HG03565 (cell line): ENCODE data around the gene RSPH3.
"Not testable (repeated sequence)": the region's sequence is repeated elsewhere in the genome, so short reads cannot be mapped to it uniquely, and the experiment has no call there.

Experiments
- ATAC-seq: cut with Tn5 transposase; IDR thresholded peaks from one replicate; pipeline ENCODE4 v1.9.1; 2021; ENCODE audit warnings: mild to moderate bottlenecking, moderate library complexity; ENCODE audit not compliant: unreplicated experiment

Gene RSPH3

DNA sequence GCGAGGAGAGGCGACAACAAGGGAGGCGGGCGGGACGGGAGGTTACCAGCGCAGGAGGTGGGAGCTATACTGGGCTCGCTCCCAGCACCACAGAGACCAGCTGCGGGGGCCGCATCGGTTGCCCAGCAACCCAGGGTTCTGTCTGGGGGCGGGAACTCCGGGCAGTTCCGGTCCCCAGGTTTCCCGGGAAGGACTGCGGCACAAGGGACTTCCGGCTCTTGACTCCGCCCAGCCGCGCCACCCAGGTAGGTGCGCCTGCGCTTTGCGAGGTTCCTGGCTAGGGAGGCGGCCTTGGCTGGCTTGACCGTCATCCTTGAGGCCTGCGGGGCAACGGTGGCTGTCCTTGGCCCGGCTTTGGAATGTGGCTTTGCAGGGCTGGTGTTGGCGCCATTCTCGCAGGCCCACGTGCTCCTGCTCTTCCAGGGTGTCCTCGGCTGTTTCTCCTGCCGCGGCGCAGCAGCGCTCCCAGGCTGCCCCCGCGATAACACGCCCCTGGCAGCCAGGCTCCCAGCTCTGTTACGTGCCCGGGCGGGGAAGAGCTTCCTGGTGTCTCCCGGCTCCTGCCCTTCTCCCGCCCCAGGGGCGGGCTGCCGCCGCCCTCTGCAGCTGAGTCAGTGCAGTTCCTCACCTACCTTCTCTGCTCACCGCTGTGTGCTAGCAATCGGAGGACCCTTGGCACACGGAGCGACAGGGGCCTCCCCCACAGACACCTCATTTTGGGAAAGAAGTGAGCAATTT lies at the start of gene RSPH3:
TSS of gene RSPH3 (minus strand) at position 537 of the 738 bp plus-strand sequence. CDS start 652 bp downstream, outside the sequence.
- ATAC-seq, result peak; percentile 88

- ATAC-seq, result no peak
Observed at GRCh38 chr6:159047891-159048685, 48.1 kb upstream of the RSPH3 start.

DNA sequence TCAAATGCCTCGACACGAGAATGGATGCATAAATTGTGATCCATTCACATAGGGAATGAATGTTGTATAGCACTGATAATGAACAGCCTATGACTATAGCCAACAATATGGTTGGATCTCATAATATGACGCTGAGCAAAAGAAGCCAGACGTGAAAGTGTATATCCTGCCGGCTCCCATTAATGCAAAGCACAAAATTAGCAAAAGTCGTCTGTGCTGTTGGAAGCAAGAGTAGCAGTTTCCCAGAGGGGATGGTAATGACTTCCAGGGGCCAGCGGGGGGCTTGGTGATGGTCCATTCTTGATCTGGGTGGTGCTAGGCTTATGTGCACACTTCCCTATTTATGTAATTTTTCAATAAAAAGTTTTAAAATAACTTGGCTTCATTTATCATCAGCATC lies 45.8 kb upstream of the RSPH3 start:
- no peak for ATAC-seq

GRCh38 chr6:159044899-159045727 lies 45.1 kb upstream of the RSPH3 start, which contains the start of gene TAGAP:
TAGAP (minus strand) TSS chr6:159044991; CDS start chr6:159044146, 845 bp downstream.
- peak; percentile 81 for ATAC-seq

GRCh38 chr6:159043947-159044346 lies 43.9 kb upstream of the RSPH3 start:
- no peak for ATAC-seq

GRCh38 chr6:159043251-159043650 lies 43.2 kb upstream of the RSPH3 start:
- no peak for ATAC-seq

GRCh38 chr6:159042826-159043181 lies 42.8 kb upstream of the RSPH3 start:
- ATAC-seq, result no peak

DNA sequence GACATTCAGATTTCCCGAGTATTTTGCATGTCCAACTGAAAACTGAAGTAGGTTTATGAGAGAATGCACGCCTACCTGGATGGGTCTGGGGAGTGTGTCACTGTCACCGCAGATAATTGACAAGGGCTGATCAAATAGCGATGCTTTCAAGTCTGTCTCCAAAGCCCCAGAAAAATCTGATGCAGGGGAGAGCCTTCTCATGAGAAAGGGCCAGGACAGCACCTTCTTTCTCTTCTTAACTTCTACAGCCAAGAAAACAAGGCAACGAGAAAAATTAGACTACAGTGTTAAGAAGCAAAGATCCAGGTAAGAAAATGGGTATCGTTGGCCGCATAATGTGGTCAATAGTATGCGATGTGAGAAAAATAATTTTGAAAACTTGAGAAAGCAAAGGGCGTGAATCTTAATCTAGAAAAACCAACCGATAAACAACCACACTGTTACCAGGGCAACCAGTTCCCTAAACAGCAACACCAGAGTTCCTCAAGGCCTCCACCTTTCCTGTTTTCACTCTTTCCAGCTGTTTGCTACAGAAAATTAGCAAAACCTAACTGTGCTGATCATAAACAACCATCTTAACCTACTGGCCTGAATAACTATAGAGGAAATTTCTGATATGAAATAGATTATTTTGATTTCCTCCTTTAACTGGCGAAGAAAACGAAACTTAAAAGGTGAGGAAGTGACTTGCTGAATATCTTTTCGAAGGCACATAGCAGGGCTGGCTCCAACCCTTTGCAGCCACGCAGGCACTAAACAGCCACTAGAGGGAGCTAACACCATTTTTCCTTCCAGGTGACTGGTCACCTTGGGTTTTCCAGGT lies 42.2 kb upstream of the RSPH3 start:
- peak; percentile 28 for ATAC-seq

- ATAC-seq, result no peak
Observed at GRCh38 chr6:159041181-159041580, 41.2 kb upstream of the RSPH3 start.

- ATAC-seq, result no peak
Observed at GRCh38 chr6:159039885-159040258, 39.9 kb upstream of the RSPH3 start.

- peak; percentile 79 for ATAC-seq
Observed at GRCh38 chr6:159038914-159039884, 39.2 kb upstream of the RSPH3 start.

- ATAC-seq, result not testable (repeated sequence)
Observed at GRCh38 chr6:159038318-159038717, 38.3 kb upstream of the RSPH3 start.

DNA sequence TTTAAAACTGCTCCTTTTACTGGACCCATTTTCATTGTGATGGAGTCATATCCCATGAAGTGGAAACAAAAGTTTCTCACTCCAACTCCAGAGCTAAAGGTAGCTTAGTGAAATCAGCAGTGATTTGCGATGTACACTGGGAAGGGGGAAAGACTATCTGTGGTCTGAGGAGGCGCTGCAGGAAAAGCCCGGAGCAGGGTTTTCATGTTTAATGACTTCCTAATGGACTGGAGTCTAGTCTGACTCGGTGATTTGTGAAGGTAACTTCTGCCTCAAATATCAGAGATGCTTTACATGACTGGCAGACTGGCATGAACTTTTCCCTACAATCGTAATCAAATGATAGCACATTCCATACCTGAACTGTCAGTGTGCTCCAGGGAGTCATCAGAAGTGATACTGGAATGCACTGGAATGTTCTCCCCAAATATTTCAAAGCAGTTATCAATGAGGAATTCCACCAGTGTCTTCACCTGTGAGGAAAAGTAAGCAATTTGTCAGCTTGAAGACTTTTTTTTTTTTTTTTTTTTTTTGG lies 37.8 kb upstream of the RSPH3 start:
- ATAC-seq, result no peak

DNA sequence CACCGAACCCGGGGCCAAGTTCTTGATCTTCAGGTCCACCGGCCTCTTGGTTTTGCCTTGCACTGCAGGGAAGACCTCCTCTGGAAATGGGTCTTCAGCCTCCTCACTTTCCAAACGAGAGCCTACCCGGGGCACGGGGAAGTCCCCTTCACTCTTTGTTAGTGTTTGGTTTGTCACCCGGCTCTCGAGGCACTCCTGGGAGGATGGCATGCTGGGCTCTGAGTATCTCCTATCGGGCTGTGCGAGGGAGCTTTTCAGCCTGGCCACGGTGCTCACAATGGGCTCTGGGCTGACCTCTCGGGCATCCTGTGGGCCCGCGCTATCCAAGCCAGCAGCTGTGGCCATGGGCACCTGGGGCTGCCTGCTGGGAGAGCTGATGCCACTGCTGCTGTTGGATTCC lies 36.7 kb upstream of the RSPH3 start:
- ATAC-seq, result no peak

DNA sequence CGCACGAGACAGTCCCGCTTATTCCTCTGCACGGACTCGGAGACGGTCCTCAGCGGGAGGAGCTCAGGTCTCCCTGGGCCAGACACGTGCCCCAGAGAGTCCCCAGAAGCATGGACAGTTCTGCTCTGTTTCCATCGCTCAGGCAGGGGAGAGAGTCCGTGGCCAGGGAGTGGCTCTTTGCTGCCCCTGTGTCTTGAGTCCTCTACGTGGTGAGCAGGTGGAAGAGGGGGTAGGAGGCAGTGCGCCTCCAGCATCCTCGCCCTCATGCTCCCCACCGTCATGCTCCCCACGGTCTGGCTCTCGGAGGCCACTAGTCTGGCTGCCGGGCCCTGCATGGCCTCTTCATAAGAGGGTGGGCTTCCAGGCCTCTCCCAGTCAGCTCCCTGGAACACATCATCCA lies 35.9 kb upstream of the RSPH3 start:
- no peak for ATAC-seq

GRCh38 chr6:159033160-159034049 lies 33.4 kb upstream of the RSPH3 start:
- no peak for ATAC-seq

GRCh38 chr6:159031846-159032245 lies 31.8 kb upstream of the RSPH3 start:
- ATAC-seq, result no peak

DNA sequence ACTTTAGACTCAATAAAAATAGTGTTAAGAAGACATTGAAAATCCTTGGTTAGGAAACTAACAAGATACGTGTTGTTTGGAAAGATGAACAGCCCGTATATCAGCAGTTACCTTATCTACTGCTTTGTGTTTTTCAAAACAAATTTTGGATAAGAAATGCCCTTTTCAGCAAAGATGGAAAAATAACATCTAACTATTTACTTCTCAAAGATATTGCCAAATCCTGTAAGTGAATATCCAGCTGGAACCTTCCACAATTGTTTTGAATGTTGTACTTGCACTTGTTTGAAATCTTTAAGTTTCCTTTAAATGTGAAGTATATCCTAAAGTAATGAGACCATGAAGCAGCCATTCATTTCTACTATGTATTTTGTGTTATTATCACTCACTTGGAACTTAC lies 30.2 kb upstream of the RSPH3 start:
- ATAC-seq, result no peak
